Epithelial cell of prostate (primary cell): ENCODE data around the gene TMSB4Y.

Experiments
- DNase-seq: peaks from one replicate; pipeline ENCODE4 v3.0.0-alpha.2; 2011; ENCODE audit warnings: low read depth, low spot score
- H3K27ac ChIP-seq: fragments of 450-650 bp; 2 replicates; pipeline ENCODE4 v1.5.1; 2017; ENCODE audit warnings: mild to moderate bottlenecking

TMSB4Y gene

GRCh38 chrY:13703568-13703968, at the start of gene TMSB4Y:
TMSB4Y (plus strand) TSS chrY:13703899.
- peak; percentile 36 for DNase-seq
- peak within 1 kb of the TSS; percentile 75 for H3K27ac ChIP-seq

- DNase-seq = no peak
- H3K27ac ChIP-seq = no peak overlapping the region
These were observed 39.5 kb upstream of the TMSB4Y start for GRCh38 chrY:13664162-13664561.

GRCh38 chrY:13671122-13671521, 32.6 kb upstream of the TMSB4Y start:
- DNase-seq = no peak

GRCh38 chrY:13702276-13702675, 1.4 kb upstream of the TMSB4Y start:
- H3K27ac ChIP-seq = no peak overlapping the region
- DNase-seq = no peak

More at GRCh38 chrY:13671122-13671521, 32.6 kb upstream of the TMSB4Y start:
- H3K27ac ChIP-seq = no peak overlapping the region

GRCh38 chrY:13704121-13704930, 627 bp downstream of the TMSB4Y start:
- H3K27ac ChIP-seq = peak overlapping the region; percentile 75
- DNase-seq = no peak

GRCh38 chrY:13705197-13705596, 1.5 kb downstream of the TMSB4Y start:
- DNase-seq = no peak
- no peak overlapping the region for H3K27ac ChIP-seq

GRCh38 chrY:13708038-13708437, 4.3 kb downstream of the TMSB4Y start:
- no peak overlapping the region for H3K27ac ChIP-seq
- no peak for DNase-seq

GRCh38 chrY:13718996-13719395, 15.3 kb downstream of the TMSB4Y start:
- DNase-seq = no peak
- no peak overlapping the region for H3K27ac ChIP-seq

- no peak for DNase-seq
These were observed 25.8 kb downstream of the TMSB4Y start for GRCh38 chrY:13729517-13729916.

GRCh38 chrY:13738618-13739017, 34.9 kb downstream of the TMSB4Y start:
- no peak overlapping the region for H3K27ac ChIP-seq
- DNase-seq = no peak

More at GRCh38 chrY:13729517-13729916, 25.8 kb downstream of the TMSB4Y start:
- H3K27ac ChIP-seq = no peak overlapping the region

- DNase-seq = no peak
- no peak overlapping the region for H3K27ac ChIP-seq
These were observed 47.8 kb downstream of the TMSB4Y start for GRCh38 chrY:13751289-13752071.

- peak; percentile 51 for DNase-seq
- no peak overlapping the region for H3K27ac ChIP-seq
These were observed 51.0 kb downstream of the TMSB4Y start for GRCh38 chrY:13754661-13755060.
